WTC11 (cell line): ENCODE results near the gene KAZALD1. TPM values are rescaled to one million over a fixed set of nuclear protein-coding genes. Genes with fewer than 3 reads are reported as not detected.

Experiments used
- ATAC-seq: fragments of 200-7000 bp; cut with Tn5 transposase; 2 replicates; pipeline ENCODE4 v1.10.0; 2021; ENCODE audit warnings: mild to moderate bottlenecking, moderate library complexity
- CTCF ChIA-PET: fragments of 300-600 bp; sonication (Branson Sonifier 250); formaldehyde crosslinking; loops from one replicate; lab custom pipeline; 2021; ENCODE audit warnings: antibody characterized with exemption; lab: Charles Lee
- POLR2A ChIA-PET: fragments of 350-600 bp; sonication (Branson Sonifier 250); formaldehyde crosslinking; loops from one replicate; lab custom pipeline; 2021; ENCODE audit warnings: antibody characterized with exemption; lab: Charles Lee
- DNase-seq: peaks from one replicate; pipeline ENCODE4 v3.0.0; 2021; ENCODE audit warnings: low spot score
- H3K27ac Mint-ChIP-seq: 2 replicates; pipeline ENCODE4 v1.8.0; 2021; ENCODE audit warnings: mixed read lengths
- H3K27me3 Mint-ChIP-seq: 2 replicates; pipeline ENCODE4 v1.8.0; 2021; ENCODE audit warnings: low read depth, mild to moderate bottlenecking, moderate library complexity, mixed read lengths
- H3K36me3 Mint-ChIP-seq: 2 replicates; pipeline ENCODE4 v1.8.0; 2021; ENCODE audit warnings: mixed read lengths
- H3K4me1 Mint-ChIP-seq: 2 replicates; pipeline ENCODE4 v1.8.0; 2022; ENCODE audit warnings: mixed read lengths
- H3K4me3 Mint-ChIP-seq: 2 replicates; pipeline ENCODE4 v1.8.0; 2021; ENCODE audit warnings: mild to moderate bottlenecking, moderate library complexity, mixed read lengths
- H3K9me3 Mint-ChIP-seq: 2 replicates; pipeline ENCODE4 v1.8.0; 2021; ENCODE audit warnings: mixed read lengths
- CREM ChIP-seq: sonication (generic); formaldehyde crosslinking; IDR thresholded peaks from 2 replicates; pipeline ENCODE4 v1.8.1; 2022; ENCODE audit warnings: mild to moderate bottlenecking, missing genetic modification reagents, moderate library complexity
- GABPB1 ChIP-seq: sonication (generic); formaldehyde crosslinking; IDR thresholded peaks from 2 replicates; pipeline ENCODE4 v1.8.1; 2023; ENCODE audit warnings: mild to moderate bottlenecking, missing genetic modification reagents
- IRF2 ChIP-seq: sonication (generic); formaldehyde crosslinking; IDR thresholded peaks from 2 replicates; pipeline ENCODE4 v1.8.0; 2022; ENCODE audit warnings: low read depth, missing genetic modification reagents, borderline replicate concordance
- ZBTB21 ChIP-seq: sonication (generic); formaldehyde crosslinking; IDR thresholded peaks from 2 replicates; pipeline ENCODE4 v1.8.1; 2023; ENCODE audit warnings: mild to moderate bottlenecking, missing genetic modification reagents, borderline replicate concordance
- ZNF317 ChIP-seq: sonication (generic); formaldehyde crosslinking; IDR thresholded peaks from 2 replicates; pipeline ENCODE4 v1.8.1; 2023; ENCODE audit warnings: low read depth, mild to moderate bottlenecking, moderate library complexity, missing genetic modification reagents, borderline replicate concordance
- total RNA-seq: library from RNA; stranded (reverse); gene quantifications from 3 replicates; pipeline ENCODE4 v1.2.3, GENCODE V29; 2021
- TF ChIP-seq, protein P1 (sequence below): sonication (generic); formaldehyde crosslinking; IDR thresholded peaks from 2 replicates; pipeline ENCODE4 v1.8.1; 2023; ENCODE audit warnings: mild to moderate bottlenecking, missing genetic modification reagents, borderline replicate concordance
- TF ChIP-seq, protein P2 (sequence below): fragments of 250-450 bp; sonication (Bioruptor Pico); IDR thresholded peaks from 2 replicates; pipeline ENCODE4 v1.9.0; 2021; ENCODE audit warnings: mild to moderate bottlenecking, borderline replicate concordance
- TF ChIP-seq, protein P3 (sequence below): sonication (generic); formaldehyde crosslinking; IDR thresholded peaks from 2 replicates; pipeline ENCODE4 v1.8.0; 2022; ENCODE audit warnings: missing genetic modification reagents
- TF ChIP-seq, protein P4 (sequence below): fragments of 250-450 bp; sonication (Bioruptor Pico); conservative IDR thresholded peaks from 2 replicates; pipeline ENCODE4 v1.9.0; 2021; ENCODE audit warnings: mild to moderate bottlenecking
- TF ChIP-seq, protein P5 (sequence below): sonication (generic); formaldehyde crosslinking; IDR thresholded peaks from 2 replicates; pipeline ENCODE4 v1.8.0; 2023; ENCODE audit warnings: mild to moderate bottlenecking, missing genetic modification reagents

The KAZALD1 gene
- total RNA-seq, 1 experiment from 2014 or later: 19.2 TPM

DNA sequence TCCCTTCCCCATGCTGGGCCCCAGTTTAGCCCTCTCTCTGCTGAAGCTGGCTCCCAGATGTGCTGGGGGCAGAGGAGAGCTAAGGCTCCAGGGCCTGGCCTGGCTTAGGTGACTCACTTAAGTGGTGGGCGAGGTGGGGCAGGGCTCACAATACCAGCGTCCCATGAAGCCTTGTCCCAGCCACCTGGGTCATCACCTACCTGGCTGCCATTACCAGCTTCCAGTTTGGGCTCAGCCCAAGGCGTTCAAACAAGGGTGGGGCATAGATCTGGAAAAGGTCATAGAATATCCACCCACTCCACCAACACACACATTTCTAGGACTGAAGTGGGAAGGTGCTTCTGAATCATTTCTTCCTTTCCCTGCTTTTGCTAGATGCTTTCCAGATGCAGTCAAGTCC is 8.3 kb downstream of the KAZALD1 start (continued):
- TF ChIP-seq, protein P1, sequence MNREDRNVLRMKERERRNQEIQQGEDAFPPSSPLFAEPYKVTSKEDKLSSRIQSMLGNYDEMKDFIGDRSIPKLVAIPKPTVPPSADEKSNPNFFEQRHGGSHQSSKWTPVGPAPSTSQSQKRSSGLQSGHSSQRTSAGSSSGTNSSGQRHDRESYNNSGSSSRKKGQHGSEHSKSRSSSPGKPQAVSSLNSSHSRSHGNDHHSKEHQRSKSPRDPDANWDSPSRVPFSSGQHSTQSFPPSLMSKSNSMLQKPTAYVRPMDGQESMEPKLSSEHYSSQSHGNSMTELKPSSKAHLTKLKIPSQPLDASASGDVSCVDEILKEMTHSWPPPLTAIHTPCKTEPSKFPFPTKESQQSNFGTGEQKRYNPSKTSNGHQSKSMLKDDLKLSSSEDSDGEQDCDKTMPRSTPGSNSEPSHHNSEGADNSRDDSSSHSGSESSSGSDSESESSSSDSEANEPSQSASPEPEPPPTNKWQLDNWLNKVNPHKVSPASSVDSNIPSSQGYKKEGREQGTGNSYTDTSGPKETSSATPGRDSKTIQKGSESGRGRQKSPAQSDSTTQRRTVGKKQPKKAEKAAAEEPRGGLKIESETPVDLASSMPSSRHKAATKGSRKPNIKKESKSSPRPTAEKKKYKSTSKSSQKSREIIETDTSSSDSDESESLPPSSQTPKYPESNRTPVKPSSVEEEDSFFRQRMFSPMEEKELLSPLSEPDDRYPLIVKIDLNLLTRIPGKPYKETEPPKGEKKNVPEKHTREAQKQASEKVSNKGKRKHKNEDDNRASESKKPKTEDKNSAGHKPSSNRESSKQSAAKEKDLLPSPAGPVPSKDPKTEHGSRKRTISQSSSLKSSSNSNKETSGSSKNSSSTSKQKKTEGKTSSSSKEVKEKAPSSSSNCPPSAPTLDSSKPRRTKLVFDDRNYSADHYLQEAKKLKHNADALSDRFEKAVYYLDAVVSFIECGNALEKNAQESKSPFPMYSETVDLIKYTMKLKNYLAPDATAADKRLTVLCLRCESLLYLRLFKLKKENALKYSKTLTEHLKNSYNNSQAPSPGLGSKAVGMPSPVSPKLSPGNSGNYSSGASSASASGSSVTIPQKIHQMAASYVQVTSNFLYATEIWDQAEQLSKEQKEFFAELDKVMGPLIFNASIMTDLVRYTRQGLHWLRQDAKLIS (CRISPR knock-in tag): no peak
- TF ChIP-seq, protein P2, sequence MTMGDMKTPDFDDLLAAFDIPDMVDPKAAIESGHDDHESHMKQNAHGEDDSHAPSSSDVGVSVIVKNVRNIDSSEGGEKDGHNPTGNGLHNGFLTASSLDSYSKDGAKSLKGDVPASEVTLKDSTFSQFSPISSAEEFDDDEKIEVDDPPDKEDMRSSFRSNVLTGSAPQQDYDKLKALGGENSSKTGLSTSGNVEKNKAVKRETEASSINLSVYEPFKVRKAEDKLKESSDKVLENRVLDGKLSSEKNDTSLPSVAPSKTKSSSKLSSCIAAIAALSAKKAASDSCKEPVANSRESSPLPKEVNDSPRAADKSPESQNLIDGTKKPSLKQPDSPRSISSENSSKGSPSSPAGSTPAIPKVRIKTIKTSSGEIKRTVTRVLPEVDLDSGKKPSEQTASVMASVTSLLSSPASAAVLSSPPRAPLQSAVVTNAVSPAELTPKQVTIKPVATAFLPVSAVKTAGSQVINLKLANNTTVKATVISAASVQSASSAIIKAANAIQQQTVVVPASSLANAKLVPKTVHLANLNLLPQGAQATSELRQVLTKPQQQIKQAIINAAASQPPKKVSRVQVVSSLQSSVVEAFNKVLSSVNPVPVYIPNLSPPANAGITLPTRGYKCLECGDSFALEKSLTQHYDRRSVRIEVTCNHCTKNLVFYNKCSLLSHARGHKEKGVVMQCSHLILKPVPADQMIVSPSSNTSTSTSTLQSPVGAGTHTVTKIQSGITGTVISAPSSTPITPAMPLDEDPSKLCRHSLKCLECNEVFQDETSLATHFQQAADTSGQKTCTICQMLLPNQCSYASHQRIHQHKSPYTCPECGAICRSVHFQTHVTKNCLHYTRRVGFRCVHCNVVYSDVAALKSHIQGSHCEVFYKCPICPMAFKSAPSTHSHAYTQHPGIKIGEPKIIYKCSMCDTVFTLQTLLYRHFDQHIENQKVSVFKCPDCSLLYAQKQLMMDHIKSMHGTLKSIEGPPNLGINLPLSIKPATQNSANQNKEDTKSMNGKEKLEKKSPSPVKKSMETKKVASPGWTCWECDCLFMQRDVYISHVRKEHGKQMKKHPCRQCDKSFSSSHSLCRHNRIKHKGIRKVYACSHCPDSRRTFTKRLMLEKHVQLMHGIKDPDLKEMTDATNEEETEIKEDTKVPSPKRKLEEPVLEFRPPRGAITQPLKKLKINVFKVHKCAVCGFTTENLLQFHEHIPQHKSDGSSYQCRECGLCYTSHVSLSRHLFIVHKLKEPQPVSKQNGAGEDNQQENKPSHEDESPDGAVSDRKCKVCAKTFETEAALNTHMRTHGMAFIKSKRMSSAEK: no peak
- TF ChIP-seq ZNF317 (CRISPR knock-in tag) (no peak), CREM (CRISPR knock-in tag) (no peak), IRF2 (CRISPR knock-in tag) (no peak), GABPB1 (no peak), ZBTB21 (CRISPR knock-in tag) (no peak)
- TF ChIP-seq, protein P3, sequence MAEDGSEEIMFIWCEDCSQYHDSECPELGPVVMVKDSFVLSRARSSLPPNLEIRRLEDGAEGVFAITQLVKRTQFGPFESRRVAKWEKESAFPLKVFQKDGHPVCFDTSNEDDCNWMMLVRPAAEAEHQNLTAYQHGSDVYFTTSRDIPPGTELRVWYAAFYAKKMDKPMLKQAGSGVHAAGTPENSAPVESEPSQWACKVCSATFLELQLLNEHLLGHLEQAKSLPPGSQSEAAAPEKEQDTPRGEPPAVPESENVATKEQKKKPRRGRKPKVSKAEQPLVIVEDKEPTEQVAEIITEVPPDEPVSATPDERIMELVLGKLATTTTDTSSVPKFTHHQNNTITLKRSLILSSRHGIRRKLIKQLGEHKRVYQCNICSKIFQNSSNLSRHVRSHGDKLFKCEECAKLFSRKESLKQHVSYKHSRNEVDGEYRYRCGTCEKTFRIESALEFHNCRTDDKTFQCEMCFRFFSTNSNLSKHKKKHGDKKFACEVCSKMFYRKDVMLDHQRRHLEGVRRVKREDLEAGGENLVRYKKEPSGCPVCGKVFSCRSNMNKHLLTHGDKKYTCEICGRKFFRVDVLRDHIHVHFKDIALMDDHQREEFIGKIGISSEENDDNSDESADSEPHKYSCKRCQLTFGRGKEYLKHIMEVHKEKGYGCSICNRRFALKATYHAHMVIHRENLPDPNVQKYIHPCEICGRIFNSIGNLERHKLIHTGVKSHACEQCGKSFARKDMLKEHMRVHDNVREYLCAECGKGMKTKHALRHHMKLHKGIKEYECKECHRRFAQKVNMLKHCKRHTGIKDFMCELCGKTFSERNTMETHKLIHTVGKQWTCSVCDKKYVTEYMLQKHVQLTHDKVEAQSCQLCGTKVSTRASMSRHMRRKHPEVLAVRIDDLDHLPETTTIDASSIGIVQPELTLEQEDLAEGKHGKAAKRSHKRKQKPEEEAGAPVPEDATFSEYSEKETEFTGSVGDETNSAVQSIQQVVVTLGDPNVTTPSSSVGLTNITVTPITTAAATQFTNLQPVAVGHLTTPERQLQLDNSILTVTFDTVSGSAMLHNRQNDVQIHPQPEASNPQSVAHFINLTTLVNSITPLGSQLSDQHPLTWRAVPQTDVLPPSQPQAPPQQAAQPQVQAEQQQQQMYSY (CRISPR knock-in tag): no peak
- TF ChIP-seq, protein P4, sequence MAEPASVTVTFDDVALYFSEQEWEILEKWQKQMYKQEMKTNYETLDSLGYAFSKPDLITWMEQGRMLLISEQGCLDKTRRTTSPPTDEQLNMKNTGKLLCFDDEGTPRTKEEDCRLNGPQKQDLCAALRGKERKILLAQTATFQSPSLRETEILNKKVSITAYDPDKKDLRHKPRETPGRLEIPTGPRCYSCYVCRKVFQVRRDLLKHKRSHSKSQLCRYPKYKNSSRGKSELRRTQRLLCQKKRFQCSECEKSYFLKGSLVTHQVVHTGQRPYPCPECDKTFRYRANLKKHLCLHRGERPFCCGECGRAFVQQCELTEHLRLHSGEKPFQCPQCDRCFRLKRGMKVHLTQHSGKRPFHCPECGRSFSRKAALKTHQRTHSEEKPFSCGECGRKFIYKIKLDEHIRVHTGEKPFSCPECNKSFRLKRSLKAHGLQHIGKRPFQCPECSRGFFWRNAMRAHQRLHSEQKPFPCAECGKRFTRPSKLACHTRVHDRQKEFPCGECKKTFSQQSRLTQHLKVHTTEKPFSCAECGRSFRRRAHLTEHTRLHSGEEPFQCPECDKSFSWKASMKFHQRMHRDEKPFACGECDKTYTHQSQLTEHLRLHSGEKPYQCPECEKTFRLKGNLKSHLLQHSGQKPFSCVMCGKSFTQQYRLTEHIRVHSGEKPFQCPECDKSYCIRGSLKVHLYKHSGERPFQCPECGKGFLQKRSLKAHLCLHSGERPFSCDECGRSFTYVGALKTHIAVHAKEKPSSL (CRISPR knock-in tag): no peak

DNA sequence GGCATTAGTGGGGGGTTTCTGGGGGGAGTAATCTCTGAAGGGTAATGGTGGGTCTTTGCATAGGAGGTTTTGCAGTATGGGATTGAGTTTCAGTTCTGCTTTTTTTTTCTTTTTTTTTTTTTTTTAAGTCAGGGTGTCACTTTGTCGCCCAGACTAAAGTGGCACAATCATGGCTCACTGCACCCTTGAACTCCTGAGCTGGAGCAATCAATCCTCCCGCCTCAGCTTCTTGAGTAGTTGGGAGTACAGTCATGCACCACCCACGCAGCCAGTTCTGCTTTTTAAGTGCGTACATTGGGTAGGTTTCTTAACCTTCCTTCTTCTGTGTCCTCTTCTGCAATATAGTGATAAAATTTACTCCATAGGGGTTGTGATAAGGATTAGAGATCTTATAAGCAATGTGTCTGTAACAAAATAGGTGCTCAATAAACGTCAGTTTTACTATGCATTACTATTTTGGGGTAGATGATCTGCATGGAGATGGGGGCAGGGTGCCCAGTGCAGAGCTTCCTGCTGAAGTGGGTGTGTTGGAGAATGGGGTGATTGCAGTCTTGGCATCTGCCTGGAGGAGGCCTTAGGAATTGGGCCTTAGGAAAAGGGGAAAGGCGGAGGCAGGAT is 9.6 kb downstream of the KAZALD1 start:
- Mint-ChIP-seq H3K4me3 (no peak overlapping the region), H3K4me1 (peaks cover 39% of the 10 kb centered on the region), H3K9me3 (no peaks in the 10 kb centered on the region)
- CTCF ChIA-PET: interaction anchor here (0.9 to 15.0 kb wide), 9 partner anchors 10 to 70 kb away, joined by 3 to 405 read pairs (median 7); partner anchors contain the start of gene KAZALD1
- POLR2A ChIA-PET: interaction anchor here (0.8 to 1.3 kb wide), 2 partner anchors 24 to 28 kb away, joined by 3 to 5 read pairs; no protein-coding TSS in a partner anchor
- TF ChIP-seq, protein P5, sequence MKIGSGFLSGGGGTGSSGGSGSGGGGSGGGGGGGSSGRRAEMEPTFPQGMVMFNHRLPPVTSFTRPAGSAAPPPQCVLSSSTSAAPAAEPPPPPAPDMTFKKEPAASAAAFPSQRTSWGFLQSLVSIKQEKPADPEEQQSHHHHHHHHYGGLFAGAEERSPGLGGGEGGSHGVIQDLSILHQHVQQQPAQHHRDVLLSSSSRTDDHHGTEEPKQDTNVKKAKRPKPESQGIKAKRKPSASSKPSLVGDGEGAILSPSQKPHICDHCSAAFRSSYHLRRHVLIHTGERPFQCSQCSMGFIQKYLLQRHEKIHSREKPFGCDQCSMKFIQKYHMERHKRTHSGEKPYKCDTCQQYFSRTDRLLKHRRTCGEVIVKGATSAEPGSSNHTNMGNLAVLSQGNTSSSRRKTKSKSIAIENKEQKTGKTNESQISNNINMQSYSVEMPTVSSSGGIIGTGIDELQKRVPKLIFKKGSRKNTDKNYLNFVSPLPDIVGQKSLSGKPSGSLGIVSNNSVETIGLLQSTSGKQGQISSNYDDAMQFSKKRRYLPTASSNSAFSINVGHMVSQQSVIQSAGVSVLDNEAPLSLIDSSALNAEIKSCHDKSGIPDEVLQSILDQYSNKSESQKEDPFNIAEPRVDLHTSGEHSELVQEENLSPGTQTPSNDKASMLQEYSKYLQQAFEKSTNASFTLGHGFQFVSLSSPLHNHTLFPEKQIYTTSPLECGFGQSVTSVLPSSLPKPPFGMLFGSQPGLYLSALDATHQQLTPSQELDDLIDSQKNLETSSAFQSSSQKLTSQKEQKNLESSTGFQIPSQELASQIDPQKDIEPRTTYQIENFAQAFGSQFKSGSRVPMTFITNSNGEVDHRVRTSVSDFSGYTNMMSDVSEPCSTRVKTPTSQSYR: no peak
- TF ChIP-seq, all 79 proteins: peak for 0
- Mint-ChIP-seq H3K27ac (no peak overlapping the region), H3K27me3 (peaks cover 67% of the 10 kb centered on the region), H3K36me3 (no peaks in the 10 kb centered on the region)
- no peak for ATAC-seq
- no peak for DNase-seq
